Stimulated activated CD8-positive, alpha-beta memory T cell treated with anti-CD3 and anti-CD28 coated beads, Interleukin-15, amount 100 ng/mL, for 4 hours (primary cell): ENCODE results near the gene SPNS2.

Source experiments
- DNase-seq, 2 donors: peaks; one replicate each; pipeline ENCODE4 v3.0.0-alpha.2; 2020; ENCODE audit warnings: low read depth in 2 of 2

The SPNS2 gene, protein sequence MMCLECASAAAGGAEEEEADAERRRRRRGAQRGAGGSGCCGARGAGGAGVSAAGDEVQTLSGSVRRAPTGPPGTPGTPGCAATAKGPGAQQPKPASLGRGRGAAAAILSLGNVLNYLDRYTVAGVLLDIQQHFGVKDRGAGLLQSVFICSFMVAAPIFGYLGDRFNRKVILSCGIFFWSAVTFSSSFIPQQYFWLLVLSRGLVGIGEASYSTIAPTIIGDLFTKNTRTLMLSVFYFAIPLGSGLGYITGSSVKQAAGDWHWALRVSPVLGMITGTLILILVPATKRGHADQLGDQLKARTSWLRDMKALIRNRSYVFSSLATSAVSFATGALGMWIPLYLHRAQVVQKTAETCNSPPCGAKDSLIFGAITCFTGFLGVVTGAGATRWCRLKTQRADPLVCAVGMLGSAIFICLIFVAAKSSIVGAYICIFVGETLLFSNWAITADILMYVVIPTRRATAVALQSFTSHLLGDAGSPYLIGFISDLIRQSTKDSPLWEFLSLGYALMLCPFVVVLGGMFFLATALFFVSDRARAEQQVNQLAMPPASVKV

DNA sequence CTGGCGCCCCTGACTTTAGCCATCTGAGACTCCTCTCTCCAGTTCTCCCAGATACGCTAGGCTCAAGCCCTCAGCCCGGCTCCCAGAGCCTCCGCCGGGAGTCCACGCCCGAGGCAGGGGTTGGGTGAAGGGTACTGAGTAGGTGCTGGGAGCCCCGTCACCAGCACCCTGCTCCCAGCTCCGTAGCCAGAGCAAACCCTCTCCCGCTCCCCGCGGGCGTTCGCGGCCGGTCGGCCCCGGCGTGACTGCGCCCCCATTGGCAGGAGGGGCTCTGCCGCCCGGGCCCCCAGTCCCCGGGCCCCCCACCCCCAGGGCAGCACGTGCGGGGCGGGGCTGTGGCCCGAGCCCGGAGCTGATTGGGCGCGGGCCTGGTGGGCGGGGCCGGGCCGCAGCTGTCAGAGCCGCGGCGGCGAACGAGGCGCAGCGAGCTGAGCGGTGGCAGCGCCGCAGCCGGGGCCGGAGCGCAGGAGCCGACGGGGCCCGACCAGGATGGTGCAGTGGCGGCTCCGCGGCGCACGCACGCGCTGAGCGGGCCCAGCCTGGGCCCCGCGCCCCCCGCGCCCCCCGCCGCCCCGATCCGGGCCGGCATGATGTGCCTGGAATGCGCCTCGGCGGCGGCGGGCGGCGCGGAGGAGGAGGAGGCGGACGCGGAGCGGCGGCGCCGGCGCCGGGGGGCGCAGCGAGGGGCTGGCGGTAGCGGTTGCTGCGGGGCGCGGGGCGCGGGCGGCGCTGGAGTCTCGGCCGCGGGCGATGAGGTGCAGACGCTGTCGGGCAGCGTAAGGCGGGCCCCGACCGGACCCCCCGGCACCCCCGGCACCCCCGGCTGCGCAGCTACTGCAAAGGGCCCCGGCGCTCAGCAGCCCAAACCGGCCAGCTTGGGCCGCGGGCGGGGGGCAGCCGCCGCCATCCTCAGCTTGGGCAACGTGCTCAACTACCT, at the start of gene SPNS2:
SPNS2 (plus strand) TSS at position 421 of the 937 bp plus-strand sequence; CDS start at position 588, 167 bp downstream.
- peak; percentile 16 to 53 for DNase-seq

DNA sequence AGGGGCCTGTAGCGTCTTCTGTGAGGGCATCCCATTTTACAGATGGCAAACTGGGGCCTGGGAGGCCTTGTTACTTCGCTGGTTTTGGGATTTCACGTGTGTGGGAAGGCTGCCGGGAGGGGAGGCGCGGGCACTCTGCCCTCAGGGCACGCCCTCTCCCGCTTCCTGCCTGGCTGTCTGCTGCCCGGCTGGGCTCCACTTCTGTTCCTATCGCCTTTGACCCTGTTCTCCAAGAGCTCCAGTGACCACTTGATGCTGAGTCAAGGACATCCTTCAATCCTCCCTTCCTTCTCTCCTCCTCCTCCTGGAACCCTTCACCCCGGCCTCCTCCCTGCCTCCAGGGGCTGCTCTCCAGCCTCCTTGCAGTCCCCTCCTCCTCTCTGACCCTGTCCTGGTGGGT, 48.9 kb upstream of the SPNS2 start:
- no peak for DNase-seq

DNA sequence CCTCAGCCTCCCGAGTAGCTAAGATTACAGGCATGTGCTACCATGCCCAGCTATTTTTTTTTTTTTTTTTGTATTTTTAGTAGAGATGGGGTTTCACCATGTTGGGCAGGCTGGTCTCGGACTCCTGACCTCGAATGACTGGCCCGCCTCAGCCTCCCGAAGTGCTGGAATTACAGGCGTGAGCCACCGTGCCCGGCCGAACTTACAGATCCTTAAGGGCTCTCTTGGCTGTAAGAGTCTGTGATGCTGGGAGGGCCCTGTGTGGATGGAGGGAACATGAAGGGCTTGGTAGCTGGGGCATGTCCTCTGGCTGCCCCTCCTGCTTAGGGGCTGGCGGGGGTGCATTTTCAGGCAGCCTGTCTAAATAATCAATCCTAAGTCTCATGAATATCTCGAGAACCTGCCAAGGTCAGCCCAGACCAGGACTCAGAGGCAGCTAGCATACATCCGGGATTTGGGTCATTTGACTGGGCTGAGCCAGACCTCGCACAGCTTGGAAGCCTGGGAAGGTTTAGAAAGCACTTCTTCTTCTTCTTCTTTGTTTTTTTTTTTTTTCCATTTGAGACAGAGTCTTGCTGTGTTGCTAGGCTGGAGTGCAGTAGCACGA, 47.9 kb upstream of the SPNS2 start:
- no peak for DNase-seq

DNA sequence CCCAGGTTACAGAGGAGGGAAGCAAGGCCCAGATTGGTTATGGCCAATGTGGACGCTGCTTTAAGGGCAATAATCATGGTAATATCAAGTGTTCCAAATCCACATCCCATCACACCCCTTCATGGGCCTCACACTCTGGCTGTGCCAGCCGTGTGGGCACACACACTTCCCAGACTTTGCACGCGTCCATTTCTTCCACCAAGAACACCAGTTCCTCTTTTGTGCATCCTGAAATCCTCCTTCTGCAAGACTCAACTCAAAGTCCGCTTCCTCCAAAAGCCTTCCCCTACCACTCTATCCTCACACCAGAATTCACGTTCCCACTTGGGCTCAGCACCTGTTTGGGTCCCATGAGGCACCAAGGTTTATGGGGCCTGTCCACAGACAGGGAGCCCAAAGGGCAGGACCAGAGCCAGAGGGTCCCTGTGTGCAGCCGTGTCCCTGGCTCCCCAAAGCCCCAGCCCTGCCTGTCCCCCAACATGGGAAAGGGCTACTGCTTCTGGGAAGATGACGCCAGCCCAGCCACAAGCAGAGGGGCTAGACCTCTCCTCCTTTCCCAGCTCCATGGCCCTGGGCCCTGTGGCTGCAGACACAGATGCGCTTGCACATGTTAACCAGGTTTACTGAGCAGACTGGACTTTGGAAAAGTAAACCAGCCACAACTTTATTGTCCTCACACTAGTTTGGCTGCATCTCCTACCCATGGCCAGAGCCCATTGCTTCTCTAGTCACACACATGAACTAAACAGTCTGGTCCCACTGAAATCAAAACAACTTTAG, 44.7 kb upstream of the SPNS2 start:
- no peak for DNase-seq

DNA sequence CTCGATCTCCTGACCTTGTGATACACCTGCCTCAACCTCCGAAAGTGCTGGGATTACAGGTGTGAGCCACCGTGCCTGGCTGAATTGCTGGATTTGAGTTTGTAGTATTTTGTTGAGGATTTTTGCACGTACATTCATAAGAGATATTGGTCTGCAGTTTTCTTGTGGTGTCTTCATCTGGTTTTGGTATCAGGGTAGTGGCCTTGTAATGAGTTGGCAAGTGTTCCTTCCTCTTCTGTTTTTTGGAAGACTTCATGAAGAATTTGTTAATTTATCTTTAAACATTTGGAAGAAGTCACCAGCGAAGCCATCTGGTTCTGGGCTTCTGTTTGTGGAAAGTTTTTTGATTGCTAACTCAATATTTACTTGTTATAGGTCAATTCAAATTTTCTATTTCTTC, 38.0 kb upstream of the SPNS2 start:
- DNase-seq, result no peak

DNA sequence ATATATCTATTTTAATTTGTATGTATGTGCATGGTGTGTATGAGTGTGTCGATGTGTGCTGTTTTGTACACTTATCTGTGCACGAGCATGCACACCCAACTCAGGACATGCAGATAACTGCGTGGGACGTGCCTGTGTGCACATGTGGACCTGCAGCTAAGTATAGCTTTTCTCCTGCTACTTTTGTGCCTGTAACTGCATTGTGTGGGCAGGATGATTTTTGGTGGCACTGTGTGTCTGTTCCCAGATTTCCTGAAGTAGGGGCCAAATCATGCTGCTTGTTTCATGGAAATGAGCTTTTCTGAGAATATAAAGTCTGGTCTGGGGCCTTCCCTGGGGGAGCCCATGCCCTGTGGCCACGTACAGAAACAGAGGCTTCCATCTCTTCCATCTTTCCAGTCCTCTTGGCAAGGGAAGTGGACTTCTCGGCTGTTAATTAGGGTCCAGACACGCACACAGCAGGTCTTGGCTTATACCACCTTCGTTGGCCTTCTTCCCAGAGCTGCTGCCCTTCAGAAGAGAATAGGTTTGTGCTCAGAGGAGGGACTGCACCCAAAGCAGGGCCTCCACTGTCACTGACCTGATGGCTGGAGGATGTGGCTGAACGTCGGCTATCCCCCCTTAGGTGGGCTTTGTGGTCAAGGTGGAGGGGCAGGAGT, 34.7 kb upstream of the SPNS2 start:
- no peak for DNase-seq

DNA sequence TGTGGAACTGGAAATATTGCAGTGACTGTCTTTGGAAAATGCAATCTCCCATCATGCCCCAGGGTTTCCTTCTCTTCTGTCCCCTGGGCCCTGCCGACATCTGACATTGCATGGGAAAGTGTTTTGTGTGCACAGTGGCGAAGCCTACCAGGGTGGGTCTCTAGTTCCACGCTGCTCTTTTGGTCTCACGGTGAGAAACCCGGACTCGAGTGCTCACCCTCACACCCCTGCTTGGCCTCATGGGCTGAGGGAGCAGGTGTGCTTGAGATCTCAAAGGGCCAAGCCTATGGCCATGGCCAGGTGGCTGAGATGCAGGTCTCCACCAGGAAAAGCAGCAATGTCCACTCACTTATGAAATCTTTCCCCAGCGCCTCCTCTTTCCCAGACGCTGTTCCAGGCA, 32.9 kb upstream of the SPNS2 start:
- no peak for DNase-seq

DNA sequence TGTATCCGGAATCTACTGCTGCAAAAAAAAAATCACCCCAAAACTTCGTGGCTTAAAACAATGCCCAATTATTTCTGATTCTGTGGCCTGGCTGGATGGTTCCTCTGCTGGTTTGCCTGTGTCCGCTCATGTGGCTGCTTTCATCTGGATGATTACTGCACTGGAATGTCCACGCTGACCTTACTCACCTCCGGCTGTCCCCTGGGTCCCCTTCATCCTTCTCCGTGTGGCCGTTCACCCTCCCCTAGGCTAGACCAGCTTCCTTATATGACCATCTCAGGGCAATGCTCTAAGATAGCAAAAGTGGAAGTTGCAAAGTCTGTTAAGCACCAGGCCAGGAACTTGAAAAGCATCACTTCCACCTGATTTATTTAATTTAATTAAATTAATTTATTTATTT, 31.4 kb upstream of the SPNS2 start:
- no peak for DNase-seq

DNA sequence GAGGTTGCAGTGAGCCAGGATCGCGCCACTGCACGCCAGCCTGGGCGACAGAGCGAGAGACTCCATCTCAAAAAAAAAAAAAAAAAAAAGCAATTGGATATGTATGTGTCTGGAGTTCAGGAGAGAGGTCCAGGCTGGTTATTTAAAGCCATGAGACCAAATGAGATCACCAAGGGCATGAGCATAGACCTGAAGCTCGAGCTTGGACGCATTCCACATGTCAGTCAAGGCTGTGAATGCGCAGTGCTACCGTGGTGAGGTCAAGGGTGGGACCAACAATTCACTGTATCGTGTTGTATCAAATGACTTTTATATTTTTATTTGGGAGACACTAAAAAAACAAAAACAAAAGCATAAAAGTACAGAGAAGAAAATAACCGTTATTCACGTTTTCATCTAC, 29.1 kb upstream of the SPNS2 start:
- no peak for DNase-seq

DNA sequence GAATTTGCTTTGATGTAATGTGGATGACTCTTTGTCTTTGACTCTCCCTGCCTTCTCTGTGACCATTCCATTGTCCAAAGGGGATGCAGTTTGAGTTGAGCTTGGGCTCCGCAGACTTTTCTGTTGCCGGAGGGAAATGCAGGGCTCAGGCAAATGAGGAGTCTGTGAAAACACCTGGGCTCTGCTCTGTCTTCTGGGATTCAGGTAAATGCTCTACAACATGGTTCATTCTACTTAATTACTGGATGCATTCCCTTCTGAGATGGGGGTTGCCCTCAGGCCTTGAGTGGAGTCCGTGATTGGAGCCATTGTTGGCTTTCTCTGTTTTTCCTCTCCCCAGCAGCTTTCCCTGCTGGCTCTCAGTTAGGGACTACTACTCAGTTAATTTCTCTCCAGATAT, 26.4 kb upstream of the SPNS2 start:
- no peak for DNase-seq

DNA sequence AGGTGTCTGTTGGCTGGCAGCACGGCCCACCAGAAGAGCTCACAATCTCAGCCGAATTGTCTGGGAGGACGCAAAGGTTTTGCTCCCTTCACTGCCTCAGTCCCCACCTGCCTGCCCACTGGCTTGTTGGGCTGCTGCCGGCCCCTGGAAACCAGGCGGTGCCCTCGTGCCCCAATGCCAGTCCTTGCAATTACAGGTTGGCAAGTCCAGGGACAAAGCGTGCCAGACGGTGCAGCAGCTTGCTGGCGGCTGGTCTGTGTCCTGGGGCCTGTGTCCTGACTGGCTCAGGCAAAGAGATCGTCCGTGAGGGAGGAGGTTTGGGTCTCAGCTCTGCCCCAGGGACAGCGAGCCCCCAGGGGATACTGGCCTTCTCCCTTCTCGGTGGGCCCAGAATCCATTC, 24.6 kb upstream of the SPNS2 start:
- no peak for DNase-seq

DNA sequence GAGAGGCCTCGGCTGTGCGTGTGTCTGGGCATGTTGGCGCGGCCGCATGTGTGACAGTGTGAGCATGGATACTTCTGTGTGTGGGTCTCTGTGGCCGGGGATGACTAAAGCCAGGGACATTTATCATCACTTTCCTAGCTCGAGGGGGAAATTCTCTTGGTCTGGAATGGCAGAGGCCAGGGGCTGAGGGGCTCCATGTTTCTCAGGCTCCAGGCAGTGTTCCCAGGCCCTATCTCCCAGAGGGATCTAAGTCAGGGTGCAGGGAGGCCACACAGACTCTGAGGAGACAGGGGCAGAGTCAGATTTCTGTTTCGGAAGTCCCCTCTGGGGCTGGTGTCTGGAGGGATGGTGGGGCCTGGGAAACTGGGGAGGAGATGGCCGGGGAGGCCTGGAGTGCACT, 23.7 kb upstream of the SPNS2 start:
- no peak for DNase-seq

DNA sequence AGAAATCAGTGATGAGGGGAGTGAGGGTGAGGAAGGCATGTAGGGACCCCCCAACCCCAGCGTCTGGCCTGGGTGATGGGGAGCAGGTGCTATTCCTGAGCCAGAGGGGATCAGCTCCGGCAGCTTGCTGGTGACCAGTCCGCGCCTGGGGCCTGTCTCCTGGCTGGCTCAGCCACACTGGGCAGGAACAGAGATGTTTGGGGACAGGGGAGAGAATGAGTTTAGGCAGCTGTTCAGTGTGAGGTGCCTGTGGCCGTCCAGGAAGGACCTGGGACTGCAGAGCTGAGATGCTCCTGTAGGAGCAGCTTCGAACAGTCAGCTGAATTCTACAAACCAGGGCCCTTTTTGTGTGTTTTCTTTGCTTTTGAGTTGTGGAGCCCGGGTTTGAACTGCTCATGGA, 23.2 kb upstream of the SPNS2 start:
- no peak for DNase-seq

DNA sequence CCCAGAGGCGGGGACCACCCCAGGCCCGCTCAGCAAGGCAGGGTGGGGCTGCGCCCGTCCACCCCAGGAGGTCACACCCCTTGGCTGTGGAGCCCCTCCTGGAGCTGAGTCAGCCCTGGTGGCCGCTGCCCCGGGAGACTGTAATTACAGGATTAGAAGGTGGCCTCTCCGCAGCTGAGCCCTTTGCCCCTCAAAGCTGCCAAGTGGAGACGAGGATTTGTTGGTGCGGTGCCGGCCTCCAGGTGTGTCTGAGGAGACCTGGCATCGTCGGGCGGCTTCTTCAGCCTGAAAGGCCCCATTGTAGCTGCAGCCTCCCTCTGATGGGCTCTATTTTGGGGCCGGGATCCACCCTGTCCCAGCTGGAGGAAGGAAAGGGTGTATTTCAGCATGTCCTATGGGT, 22.7 kb upstream of the SPNS2 start:
- DNase-seq, result no peak

DNA sequence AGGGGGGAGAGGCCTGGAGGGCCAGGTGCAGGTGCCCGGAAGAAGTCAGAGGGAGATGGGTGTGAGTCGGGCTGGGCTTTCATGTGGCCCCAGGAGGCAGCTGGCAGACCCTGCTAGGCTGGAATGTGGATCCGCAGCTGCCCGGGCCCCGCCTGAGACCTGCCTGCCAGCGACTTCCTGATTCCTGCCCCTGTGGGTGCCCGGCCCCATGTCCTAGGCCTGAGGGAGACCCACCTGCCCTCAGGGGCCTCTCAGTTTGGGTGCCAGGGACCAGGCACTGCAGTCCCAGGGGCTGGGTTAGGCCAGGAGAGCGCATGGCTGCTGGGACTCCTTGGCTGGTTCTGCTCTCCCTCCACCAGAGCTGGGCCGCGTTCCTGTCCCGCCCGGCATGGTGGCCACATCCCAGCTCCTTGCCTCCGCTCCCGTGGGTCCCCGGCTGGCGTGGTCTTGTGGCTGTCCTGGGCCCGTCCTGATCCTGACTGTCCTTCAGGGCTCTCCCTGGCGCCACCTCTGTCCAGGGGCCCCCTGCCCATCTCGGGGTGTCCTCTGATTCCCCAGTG, 22.1 kb upstream of the SPNS2 start:
- DNase-seq, result no peak

DNA sequence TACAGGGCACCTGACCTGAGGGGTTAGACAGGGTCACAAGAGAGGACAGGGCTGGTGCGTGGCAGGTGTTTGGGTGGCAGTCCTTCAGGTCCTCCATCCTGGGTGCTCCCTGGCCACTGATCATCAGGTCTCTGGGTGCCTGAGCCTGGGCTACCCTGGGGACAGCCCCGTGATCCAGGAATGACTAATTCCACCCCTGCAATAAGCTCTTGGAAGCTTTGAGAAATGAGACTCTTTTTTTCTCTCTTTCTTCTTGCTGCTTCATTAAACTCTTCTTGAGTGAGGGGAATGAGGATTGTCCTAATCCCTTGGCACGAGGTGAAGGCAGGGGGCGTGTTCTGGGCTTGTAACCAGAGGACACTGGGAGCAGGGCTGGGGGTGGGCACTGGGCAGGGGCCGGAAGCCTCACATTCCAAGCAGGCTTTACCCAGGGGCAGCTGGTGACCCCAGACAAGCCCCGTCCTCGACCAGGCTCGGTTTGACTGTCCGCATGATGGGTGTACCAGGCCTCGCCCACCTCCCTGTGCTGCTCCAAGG, 21.4 kb upstream of the SPNS2 start:
- DNase-seq, result no peak

DNA sequence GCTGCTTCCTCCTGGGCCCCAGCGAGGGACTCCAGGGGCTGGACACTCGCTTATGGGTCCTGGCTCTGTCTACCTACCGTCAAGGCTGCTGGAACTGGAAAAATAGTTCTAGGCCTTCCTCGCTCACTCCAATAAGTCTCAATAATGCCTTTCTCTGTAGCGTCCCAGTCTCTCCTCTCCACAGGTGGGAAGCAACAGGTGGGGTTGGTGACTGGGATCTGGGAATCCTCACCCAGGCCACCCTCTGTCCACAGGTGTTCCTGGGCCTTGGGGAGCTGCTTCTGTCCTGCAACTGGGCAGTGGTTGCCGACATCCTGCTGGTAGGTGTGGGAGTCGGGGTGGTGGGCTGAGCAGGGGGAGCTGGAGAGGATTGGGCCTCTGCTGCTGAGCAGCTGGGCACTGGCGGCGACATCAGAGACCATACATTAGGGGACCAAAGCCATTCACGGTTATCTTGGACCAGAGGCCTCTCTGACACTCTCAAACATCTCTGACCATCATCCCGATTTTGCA, 20.3 kb upstream of the SPNS2 start:
- no peak for DNase-seq

DNA sequence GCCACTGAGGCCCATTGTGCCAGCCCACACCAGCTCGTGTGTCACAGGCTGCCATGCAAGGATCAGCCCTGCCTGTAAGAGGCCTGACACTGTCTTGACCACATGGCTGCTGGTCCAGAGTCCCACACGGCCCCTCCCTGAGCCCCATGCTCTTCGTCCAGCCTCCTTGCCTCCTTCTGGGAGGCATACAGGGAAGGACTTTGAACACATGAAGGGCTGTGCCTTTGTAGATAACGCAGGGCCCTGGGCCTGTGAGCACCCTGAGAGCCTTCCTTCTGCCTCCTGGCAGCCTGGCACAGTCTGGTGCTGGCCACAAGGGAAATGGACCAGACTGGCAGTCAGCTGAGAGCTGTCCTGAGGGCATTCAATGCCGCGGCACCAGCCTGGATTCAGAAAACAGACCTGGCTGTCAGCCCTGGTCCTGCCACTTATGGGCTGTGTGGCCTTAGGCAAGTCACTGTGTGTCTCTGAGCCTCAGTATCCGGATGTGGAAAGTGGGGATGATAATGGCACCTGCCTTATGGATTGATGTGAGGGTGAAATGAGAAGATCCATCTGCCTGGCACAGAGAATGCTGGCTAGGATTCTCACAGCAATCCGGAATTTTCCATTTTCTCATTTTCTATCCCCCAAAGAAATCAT, 19.2 kb upstream of the SPNS2 start:
- DNase-seq, result no peak

DNA sequence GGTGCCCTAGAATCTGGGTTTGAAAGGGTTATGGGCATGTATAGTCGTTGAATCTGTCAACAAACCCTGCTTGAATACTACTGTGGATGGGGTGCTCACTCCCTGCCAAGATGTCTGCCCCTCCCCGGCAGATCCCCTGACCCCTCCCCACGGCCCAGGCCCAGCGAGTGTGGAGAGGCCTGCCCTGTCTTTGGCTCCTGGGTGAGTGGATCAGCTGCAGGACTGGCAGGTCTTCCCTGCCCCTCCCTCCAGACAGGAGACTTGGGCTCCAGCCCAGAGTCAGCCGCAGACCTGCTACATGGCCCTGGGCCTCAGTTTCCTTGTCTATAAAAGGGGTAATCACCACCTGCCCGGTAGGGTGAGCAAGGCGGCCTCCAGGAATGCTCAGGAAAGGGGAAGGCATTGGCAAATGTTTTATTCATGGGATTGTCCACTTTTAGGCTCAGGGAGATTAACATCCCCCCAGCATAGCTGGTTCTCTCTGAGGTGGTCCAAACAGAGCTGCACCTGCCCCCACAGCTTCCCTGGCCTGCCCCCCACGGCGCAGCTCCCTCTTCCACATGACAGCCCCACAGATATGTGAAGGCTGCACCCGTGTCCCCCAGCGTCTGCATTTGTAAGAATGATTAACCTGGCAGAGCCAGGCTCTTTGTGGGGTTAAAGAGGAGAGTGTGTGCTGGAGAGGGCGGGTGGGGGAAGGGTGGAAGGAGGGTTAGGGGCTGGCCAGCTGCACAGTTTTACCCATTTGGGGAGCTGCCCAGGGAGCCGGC, 18.5 kb upstream of the SPNS2 start:
- DNase-seq, result no peak
